GM19238 (cell line): ENCODE data around the gene ATOH8.
"Not testable (repeated sequence)": the region's sequence is repeated elsewhere in the genome, so short reads cannot be mapped to it uniquely, and the experiment has no call there.

Source experiments
- DNase-seq: peaks from one replicate; pipeline ENCODE4 v3.0.0; 2011; ENCODE audit warnings: low spot score; ENCODE audit not compliant: insufficient read length

ATOH8 gene

GRCh38 chr2:85826990-85827878, 73.4 kb downstream of the ATOH8 start:
- peak; percentile 56 for DNase-seq

- DNase-seq = no peak
Measured at GRCh38 chr2:85827879-85828569, 74.2 kb downstream of the ATOH8 start.

- DNase-seq = no peak
Measured at GRCh38 chr2:85828725-85829124, 74.9 kb downstream of the ATOH8 start.

GRCh38 chr2:85829394-85829793, 75.6 kb downstream of the ATOH8 start:
- not testable (repeated sequence) for DNase-seq

- no peak for DNase-seq
Measured at GRCh38 chr2:85830645-85831044, 76.9 kb downstream of the ATOH8 start.

- no peak for DNase-seq
Measured at GRCh38 chr2:85831735-85832134, 77.9 kb downstream of the ATOH8 start.

- DNase-seq = no peak
Measured at GRCh38 chr2:85834466-85834865, 80.7 kb downstream of the ATOH8 start.
